Stimulated activated CD8-positive, alpha-beta memory T cell treated with anti-CD3 and anti-CD28 coated beads, Interleukin-4, amount 100 ng/mL, for 24 hours (primary cell): ENCODE results near the gene HOXA5.

Source experiments
- DNase-seq: peaks from one replicate; pipeline ENCODE4 v3.0.0-alpha.2; 2020; ENCODE audit warnings: low read depth

The HOXA5 gene

DNA sequence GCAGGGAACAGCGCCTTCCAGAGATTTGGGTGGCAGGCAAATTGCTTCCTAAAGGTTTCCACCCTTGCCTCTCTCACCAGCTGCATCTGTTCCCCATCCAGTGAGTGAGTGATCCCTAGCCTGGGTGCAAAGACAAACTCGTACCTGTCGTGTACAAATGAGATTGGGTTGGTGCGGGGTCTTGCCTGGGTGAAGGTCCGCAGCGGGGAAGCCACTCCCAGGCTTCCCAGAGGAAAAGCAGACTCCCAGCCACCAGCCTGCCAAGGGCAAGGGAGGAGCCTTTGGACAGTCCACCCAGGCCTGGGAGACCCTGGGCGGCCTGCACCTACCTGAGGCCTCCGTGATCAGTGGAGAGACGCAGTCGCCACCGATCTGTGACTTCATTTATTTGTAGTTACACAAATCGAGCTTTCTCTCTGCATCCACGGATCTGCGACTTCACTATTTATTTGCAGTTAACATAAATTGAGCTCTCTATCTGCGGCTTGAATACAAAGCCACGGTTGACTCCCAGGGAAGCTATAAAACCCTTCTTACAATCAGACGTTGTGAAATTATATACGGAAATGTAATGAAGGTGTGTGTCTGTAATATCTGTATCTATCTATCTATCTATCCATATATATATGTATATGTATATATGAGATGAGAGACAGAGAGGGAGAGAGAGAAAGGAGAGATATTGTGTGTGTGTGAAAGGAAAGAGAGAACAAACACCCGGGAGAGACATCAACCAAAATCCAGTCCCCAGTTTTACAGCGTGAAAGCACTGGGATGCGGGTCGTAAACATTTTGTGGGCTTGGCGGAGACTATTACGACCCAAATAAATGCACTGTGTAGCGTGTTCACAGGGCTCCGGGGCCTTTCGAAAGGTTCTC, 16.0 kb upstream of the HOXA5 start:
- DNase-seq: no peak

DNA sequence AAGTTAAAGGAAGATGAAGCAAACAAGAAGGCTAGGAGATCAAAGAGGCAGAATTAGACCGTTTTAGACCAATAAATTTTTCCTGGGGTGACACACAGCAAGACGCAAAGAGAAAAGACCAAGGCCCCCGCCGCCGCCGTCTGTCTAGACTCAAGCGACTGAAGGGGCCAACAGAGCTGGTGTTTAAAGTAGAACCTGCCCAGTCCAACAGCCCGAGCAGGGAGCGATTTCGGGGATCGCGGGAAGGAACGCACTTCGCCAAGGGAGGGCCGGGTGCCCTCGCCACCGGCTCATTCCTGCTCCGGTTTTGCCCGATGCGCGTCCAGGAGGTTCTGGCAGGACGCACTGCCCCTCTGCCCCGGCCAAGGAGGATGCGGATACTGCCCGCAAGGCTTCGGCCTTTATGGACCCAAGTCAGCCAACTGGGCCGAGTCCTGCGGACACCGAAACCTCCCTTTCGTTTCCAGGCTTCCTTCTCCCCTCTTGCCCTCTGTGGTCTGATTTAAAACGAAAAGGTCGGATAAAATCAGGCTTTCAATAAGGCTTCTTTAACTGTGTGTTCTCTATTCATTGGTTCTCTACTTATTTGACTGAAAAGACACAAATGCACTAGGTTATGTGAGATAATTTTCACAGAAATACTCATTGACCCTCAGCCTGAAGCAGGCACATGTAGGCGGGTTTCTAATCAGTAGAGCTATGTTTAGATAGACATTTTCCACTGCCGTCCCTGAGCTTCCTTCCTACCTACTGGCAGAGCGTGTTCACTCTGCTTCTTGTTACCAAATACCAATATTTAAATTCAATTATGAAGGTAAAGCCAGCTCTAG, 15.2 kb upstream of the HOXA5 start:
- no peak for DNase-seq

DNA sequence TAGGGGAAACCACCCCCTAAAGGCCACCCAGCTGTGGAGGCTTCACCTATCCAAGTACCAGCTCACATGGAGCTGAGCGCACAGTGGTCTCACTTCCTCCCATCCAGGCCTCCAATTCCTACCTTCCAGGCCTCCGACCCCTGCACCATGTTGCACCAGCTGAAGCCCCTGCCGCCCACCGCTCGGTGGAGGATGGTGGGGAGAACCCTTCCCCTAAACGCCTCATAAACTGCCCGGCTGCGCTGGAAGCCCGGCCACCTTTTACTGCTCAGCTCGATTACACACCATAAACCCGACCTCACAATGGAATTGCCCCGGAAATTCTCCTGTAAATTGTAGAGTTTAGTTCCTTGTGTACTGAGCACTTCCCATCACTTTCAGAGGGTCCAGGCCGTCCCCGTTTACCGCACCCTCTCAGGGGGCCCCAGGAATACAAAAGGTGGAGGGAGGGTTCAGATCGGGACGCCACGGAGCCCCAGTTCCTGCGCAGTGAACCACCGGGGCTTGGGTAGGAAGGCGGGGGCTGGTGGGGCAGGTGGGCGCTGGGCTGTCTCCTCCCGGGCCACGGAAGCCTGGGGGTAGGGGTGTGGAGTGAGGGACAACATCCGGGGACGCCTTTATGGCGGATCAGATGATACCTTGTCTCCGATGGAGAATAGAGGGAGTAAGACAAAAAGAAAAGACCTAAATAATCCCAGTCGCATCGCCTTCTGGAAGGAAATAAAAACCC, 14.4 kb upstream of the HOXA5 start:
- DNase-seq: no peak

DNA sequence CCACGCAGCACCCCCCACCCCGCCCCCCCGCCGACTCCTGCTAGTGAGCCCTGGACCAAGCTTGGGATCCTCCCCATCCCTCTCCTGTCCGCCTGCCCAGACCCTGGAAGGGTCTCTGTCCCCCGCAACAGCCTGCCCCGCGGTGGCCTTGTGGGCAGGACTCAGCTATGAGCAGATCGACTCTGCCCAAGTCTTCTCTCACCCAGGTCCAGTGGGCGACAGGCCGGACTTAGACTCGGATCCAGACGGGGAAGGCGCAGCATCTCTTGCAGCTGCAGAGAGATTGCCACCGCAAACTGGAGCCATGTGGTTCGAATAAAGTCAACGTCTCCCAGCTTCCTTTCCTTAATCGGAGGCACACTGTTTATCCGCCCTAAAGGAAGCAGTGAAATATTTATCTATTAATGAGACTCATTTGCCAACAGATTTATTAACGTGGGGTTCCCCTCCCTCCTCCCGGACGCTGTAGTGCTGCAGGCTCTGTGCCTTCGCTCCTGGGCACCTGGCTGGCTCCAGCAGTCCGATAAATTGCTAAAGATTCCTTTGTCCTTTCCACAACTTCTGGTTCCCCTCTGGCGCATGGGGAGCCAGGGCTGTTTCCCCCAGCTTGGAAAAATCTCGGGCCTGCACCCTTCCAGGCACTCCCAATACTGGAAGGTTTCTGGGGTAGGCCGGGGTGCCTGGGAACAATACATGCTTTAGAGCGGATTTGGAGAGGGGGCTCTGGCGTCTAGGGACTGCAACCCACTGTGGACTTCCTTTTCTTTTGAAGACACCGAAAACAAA, 13.6 kb upstream of the HOXA5 start:
- no peak for DNase-seq

DNA sequence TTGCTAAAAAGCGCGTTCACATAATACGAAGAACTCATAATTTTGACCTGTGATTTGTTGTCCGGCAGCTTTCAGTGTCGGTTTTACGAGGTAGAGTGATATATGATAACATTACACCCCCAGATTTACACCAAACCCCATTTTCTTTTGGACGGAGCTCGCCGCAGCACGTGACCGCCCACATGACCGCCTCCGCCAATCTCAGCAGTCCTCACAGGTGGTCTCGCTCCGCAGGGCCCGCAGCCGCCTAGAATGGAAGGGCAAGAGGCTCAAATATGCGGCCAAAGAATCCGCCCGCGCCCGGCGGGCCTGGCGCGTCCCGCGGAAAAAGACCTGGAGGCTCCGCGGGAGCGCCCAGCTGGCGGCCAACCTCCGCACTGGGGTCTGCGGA, 13.0 kb upstream of the HOXA5 start, which contains the start of gene HOXA7:
Gene HOXA7, minus strand, starts transcription at position 168 of the 391 bp plus-strand sequence. Its CDS starts 130 bp downstream, at position 38.
- DNase-seq: no peak

DNA sequence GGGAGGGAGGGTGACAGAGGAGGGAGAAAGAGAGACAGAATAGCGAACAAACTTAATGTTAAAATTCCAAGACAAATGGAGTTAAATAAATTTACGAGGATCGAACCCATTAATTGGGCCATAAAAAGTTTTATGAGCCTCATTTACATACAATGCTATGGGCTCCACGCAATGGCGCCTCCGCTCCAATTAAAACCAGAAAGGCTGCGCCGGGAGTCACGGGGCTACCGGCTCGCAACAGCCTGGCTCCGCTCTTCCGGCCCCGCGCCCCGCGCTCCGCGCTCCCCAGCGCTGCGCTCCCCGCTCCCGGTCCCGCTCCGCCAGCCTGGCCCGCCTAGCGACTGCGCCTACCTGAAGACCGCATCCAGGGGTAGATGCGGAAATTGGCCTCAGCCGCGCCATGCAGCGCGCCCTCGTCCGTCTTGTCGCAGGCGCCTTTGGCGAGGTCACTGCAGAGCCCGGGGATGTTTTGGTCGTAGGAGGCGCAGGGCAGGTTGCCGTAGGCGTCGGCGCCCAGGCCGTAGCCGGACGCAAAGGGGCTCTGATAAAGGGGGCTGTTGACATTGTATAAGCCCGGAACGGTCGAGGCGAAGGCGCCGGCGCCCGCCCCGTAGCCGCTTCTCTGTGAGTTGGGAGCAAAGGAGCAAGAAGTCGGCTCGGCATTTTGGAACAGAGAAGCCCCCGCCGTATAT, 12.5 kb upstream of the HOXA5 start:
- no peak for DNase-seq

DNA sequence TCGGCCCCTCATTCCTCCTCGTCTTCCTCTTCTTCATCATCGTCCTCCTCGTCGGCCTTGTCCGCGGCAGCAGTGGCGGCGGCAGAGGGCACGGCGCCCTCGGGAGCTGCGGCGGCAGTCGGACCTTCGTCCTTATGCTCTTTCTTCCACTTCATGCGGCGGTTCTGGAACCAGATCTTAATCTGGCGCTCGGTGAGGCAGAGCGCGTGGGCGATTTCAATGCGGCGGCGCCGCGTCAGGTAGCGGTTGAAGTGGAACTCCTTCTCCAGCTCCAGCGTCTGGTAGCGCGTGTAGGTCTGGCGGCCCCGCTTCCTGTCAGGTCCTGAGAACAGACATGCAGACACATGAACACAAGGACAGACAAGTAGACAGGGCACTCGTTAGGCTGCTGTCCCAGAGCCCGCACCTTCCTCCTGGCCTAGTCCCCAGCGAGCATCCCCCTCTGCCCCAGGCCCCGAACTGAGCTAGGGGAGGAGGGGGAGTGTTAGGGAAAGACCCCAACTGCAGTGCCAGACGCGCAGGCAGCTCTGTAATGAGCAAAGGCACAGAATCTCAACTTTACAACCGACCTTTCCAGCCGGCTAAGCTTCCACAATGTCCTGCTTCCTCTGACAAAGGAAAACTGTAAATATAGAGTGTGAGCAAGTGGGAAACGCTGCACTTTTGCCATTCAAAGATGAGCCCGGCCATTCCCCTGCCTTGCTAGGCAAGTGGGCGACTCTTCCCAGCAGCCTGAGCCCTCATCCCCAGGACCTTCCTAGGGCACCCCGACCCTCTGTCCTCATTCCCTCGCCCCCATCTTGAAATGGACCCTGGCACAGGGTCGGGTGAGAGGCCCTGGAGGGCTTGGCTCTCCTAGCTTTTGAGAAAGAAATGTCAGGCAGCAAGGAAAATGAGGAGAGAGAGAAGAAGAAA, 11.7 kb upstream of the HOXA5 start:
- no peak for DNase-seq

DNA sequence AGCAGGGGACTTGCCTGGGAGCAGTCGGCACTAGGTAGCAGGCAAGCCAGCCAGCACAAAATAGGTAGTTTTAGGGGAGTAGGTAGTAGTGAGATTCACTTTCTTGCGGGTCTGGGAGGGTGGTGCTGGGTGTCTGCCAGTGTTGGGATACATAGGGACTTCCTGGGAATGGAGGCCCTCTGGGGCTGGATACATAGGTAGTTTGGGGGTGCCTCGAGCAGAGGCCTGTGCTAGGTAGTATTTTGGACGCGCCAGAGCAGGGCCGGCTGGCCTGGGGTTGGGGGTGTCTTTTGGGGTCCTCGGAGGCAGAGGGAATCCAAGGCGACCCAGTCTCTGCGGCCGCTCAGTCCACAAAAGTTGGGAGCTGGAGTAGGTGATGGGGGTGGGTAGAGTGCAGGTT, 10.9 kb upstream of the HOXA5 start:
- DNase-seq: no peak

DNA sequence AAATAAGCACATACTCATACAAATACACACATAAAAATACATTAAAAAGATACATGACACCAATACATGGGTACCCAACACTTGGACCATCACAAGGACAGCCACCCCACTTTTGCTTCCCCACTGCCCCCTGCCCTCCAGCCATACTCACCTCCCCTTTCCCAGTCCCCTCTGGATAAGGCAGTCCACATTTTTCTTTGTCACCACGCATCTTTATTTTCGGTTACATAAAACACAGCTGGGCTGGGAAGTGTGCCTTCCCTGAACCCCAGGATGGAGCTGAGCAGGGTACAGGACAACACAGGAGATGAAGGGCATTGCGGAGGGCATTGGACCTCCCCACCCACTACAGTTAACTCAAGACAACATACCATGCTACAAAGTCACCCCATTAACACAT, 10.0 kb upstream of the HOXA5 start:
- no peak for DNase-seq

DNA sequence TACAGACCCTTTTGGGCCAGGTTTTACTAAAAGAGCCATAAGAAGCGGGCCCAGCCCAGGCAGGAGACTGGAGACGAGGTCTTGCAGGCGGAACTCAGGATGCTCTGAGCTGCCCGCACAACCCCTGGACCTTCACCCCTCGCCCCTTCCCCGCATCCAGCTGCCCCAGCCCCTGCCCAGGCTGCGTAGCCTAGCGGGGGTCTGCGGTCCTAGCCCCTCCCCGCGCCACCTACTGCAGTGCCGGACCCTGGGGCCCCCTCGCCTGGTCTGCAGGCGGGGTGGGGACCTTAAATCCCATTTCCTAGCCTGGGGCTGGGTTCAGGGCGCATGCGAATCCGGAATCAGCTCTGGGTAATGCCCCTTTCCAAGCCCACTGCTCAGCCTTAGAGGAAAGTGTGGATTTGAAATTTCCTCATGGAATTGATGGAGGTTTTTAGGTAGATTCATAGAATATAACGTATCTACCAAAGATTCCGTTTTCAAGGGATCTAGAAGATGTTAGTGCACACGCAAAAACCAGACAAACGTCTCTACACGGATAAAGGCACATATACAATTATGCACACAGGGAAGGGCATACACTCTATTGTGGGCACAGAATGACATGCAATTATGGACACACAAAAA, 9.4 kb upstream of the HOXA5 start:
- DNase-seq: no peak

DNA sequence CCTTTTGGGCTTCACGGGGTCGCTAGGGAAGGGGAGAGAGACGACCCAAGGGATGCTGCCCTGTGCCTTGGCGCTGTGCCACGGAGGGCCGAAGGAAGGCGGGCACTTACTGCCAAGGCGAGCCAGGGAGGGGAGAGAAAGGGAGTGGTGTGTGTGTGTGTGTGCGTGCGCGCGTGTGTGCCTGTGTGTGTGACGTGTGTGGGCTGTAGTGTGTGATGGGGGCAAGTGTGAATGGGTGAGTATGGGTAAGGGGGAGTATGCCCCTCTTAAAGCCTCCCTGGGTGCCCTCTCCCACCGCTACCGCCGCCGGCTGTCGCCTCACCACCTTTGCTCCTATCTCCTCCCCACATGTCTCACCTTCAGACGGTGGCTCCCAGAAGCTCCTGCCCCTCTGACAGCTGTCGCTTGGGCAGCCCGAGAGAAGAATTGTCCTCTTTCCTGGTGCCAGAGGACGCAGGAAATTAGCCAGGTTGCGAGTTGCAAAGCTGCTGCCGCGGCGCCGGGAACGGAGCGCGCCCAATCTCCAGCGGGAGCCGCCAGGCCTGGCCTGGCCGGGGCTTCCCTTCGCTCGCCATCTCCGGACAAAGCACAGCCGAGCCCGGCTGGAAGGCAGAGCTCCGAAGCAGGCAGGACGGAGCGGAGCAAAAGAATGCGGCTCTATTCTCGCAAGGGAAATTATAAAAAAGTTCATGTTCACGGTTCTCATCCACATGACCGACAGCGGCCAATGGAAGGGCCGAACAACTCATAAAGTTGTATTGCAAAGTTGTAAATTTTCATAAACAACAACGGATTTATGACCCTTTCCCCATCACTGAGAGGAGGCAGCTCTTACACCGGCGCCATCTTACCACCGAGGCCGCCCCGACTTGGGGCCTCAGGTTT, 8.7 kb upstream of the HOXA5 start, which contains the start of gene HOXA3:
Gene HOXA3, minus strand, starts transcription at position 653 of the 885 bp plus-strand sequence. CDS start 41,943 bp downstream, outside the sequence.
- no peak for DNase-seq

DNA sequence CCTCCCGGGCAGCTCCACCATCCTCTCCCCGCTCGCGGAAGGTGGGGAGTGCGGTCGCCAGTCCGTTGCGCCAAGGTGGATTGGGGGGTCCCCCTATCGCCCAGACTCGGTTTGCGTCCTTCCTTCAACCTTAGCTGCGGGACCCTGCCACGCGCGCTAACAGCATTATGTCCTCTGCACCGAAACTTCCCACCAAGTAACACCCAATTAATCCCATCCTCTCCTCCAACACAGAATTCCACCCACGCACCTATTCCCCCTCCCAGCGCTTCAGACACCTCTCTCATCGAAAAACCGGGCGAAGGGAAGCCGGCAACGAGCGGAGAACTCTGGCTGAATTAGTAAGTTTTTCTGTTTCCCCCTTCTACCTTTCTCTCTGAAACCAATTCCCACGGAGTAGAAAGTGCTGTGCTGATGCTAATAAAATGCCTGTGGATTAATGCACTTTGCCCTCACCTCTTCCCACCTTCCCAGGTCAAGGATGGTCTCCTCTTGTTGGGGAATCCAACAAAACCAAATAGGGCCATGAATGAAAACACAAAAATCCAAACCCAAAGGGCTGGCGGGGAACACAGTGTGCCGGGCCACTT, 8.0 kb upstream of the HOXA5 start:
- DNase-seq: no peak

DNA sequence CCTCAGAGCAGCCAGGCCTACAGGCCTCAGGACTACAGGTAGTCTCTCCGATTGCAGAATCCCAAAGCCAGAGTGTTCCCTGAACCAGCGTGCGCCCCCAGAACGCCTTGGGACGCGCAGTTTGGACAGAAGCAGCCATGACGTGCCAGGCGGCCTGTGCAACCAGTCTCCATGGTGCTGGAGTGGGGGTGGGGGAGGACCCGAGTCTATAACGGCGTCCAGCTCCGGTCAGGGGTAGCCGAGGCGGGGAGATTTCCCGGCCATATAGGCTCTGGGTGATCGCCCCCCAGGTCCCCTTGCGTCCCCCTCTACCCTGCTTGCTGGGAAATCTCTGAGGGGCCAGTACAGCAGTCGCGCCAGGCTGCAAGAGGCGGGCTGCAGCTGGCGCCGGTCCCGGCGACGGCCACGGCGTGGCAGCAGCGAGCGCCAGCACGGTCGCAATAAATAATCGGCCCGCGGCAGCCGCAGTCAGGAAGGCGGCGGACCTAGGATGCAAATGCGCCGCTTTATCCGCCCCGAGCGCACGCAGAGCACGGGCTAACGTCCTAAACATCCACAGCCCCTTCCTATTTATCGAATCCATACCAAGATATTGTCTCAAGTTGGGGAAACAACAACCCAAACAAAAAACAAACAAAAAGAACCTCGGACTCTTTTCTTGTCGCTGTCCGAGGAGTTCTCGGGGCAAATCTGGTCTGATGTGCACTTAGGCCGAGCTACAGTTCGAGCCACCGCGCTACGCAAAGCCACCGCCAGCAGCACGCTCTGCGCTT, 7.3 kb upstream of the HOXA5 start:
- DNase-seq: peak; percentile 51

DNA sequence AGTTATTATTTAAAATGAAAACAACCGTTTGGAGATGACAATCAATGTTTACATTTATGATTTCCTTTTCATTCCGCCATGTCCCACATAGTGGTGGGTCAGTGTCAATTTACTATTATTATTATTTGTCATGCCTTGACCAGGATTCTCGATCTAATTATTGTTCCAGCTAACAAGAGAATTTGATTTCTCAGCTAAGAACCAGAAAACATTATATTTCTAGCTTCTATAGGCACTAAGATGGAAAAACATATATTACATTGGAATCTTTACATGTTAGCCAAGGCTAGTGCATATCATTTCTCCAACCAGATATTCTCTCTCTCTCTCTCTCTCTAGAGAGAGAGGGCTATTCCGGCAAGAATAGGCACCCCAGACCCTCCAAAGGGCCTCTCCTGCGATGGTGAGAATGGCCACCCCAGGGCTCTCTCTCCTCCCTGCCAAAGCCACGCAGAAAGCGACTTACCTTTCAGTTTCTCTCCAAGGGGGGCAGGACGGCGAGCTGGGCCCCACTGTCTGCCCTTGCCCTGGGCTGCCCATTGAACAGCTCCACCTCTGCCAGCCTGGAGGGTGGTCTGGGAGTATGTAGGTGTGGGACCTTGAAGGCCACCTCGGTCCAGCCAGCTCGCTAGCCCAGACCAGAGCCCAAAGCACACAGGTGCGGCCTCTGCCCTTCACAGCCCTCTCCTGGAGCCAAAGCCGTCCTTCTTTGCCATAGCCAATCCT, 6.5 kb upstream of the HOXA5 start:
- no peak for DNase-seq

DNA sequence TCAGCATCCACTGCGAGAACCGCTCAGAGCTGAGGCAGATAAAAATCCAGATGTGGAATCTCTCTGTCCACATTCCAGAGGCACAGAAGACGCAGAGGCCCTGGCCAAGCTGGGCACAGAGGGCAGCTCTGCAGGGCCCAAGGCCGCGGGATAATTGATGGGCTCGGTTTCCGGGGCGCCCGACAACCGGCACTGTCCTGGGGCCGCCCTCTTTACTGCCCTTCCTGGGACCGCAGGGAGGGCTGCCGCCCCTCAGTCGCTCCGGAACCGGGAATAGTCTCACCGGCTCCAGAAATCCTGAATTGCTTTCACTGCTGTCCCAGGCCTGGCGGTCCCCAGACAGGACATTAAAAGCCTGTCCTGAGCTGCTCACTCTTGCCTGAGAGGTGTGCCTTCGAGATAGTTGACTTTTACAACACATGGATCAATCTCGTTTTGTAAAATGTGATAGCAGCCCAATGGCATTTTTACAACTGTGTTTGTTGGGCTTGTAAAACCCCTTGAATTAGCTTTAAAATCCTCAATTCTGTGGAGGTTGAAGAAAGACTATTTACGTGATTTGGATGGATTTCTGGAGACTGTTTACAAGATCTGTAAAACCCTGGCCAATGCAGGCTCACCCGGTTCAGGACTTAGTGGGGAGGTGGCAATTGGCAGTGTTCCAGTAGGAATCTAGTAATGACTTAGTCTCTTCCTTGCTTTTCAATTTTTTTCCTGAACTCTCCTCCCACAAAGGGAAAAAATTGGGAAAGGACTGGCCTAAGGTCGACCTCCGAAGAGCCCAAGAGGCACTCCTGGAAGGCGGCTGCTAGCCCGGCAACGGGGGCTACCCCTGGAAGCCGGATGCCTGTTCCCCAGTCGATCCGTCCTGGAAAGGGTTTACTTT, 5.5 kb upstream of the HOXA5 start:
- DNase-seq: no peak
